ENCODE measurements around the gene PPP4R1.

The PPP4R1 gene

DNA sequence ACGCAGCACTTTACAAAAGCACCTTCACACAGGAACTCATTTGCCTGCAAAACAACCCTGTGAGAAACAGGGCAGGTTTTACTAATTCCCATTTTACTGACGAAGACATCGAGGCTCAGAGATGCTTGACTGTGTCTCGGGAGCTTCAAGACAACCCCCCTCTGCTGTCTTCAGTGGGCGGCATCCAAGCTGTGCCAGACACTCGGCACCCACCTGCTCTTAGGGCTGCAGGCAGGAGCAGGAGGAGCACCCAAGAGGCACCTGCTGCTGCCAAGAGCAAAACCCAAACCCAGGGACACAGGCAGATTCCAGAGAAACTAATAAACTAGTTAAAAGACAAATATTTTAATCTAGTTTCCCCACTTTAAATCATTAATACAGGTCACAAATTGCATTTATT lies 67.9 kb downstream of the PPP4R1 start:
- DNase-seq (ENCODE audit: low read depth in 1 of 2, low spot score in 1 of 2) = no peak
- Histone ChIP-seq H3K27me3 (ENCODE audit: insufficient read depth, poor library complexity, severe bottlenecking) (no peaks in the 10 kb centered on the region), H3K4me3 (replicated peaks; ENCODE audit: insufficient read depth, low read length) (no peak overlapping the region), H3K27ac (replicated peaks) (no peak overlapping the region)
- TF ChIP-seq, protein P1, sequence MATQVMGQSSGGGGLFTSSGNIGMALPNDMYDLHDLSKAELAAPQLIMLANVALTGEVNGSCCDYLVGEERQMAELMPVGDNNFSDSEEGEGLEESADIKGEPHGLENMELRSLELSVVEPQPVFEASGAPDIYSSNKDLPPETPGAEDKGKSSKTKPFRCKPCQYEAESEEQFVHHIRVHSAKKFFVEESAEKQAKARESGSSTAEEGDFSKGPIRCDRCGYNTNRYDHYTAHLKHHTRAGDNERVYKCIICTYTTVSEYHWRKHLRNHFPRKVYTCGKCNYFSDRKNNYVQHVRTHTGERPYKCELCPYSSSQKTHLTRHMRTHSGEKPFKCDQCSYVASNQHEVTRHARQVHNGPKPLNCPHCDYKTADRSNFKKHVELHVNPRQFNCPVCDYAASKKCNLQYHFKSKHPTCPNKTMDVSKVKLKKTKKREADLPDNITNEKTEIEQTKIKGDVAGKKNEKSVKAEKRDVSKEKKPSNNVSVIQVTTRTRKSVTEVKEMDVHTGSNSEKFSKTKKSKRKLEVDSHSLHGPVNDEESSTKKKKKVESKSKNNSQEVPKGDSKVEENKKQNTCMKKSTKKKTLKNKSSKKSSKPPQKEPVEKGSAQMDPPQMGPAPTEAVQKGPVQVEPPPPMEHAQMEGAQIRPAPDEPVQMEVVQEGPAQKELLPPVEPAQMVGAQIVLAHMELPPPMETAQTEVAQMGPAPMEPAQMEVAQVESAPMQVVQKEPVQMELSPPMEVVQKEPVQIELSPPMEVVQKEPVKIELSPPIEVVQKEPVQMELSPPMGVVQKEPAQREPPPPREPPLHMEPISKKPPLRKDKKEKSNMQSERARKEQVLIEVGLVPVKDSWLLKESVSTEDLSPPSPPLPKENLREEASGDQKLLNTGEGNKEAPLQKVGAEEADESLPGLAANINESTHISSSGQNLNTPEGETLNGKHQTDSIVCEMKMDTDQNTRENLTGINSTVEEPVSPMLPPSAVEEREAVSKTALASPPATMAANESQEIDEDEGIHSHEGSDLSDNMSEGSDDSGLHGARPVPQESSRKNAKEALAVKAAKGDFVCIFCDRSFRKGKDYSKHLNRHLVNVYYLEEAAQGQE (IDR thresholded peaks at IDR 0.05; ENCODE audit: insufficient replicate concordance, low read depth) = no peak
- no peak for TF ChIP-seq POLR2AphosphoS5 (IDR thresholded peaks at IDR 0.05; ENCODE audit: low read depth)

GRCh38 chr18:9545029-9545428 lies 69.3 kb downstream of the PPP4R1 start:
- no peak for DNase-seq (ENCODE audit: low read depth in 1 of 2, low spot score in 1 of 2)
- TF ChIP-seq GABPA (IDR thresholded peaks at IDR 0.05; ENCODE audit: low read depth) (no peak), SPI1 (IDR thresholded peaks at IDR 0.05; ENCODE audit: borderline replicate concordance, low read depth) (no peak), POLR2AphosphoS5 (IDR thresholded peaks at IDR 0.05; ENCODE audit: low read depth) (no peak), CTCF (IDR thresholded peaks at IDR 0.05; ENCODE audit: insufficient read depth, low read length) (no peak)
- TF ChIP-seq, protein P1 (IDR thresholded peaks at IDR 0.05; ENCODE audit: insufficient replicate concordance, low read depth) = no peak
- Histone ChIP-seq H3K4me3 (replicated peaks; ENCODE audit: insufficient read depth, low read length) (no peak overlapping the region), H3K27me3 (ENCODE audit: insufficient read depth, poor library complexity, severe bottlenecking) (no peaks in the 10 kb centered on the region), H3K27ac (replicated peaks) (no peak overlapping the region)

DNA sequence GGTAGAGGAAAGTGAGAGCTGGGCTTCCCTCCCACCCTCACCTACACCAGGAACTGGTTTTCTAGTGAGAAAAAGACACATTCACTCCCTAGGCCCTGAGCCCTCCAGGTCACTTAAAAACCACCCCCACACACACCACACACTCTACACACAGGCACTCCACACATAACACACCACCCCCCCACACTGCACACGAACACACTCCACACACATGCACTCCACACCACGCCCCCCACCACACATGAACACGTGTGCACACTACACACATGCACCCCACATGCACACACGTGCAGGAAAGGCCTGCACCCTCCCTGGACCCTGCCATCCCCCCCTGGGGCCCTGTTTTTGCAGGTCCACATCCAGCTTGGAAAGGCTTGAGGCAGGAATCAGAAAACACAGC lies 71.4 kb downstream of the PPP4R1 start:
- no peaks in the 10 kb centered on the region for H3K27me3 ChIP-seq (ENCODE audit: insufficient read depth, poor library complexity, severe bottlenecking)
- TF ChIP-seq, protein P1 (IDR thresholded peaks at IDR 0.05; ENCODE audit: insufficient replicate concordance, low read depth) = no peak
- TF ChIP-seq SPI1 (IDR thresholded peaks at IDR 0.05; ENCODE audit: borderline replicate concordance, low read depth) (no peak), CTCF (IDR thresholded peaks at IDR 0.05; ENCODE audit: insufficient read depth, low read length) (no peak)
- H3K4me3 ChIP-seq (replicated peaks; ENCODE audit: insufficient read depth, low read length) = no peak overlapping the region
- H3K27ac ChIP-seq (replicated peaks) = no peak overlapping the region
- no peak for DNase-seq (ENCODE audit: low read depth in 1 of 2, low spot score in 1 of 2)

DNA sequence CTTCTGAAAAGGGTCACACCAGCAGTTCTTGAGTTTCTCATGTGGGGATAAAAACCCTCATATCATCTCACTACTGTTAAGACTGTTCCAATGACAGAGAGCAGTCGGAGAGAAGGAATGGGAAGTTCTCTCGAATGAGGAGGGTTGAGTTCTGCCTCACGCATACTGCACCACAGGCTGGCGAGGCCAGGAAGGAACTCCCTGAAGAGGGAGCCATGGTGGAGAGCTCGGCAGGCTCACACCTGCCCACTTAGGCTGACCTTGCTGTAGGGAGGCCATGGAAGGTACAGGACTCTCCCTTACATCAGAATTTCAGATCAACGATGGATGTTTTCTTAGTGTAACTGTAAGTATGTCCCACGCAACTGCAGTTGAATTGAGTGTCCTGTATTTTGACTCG lies 74.4 kb downstream of the PPP4R1 start:
- Histone ChIP-seq H3K27me3 (ENCODE audit: insufficient read depth, poor library complexity, severe bottlenecking) (no peaks in the 10 kb centered on the region), H3K4me3 (replicated peaks; ENCODE audit: insufficient read depth, low read length) (no peak overlapping the region), H3K27ac (replicated peaks) (no peak overlapping the region)
- no peak for DNase-seq (ENCODE audit: low read depth in 1 of 2, low spot score in 1 of 2)
- TF ChIP-seq, protein P1 (IDR thresholded peaks at IDR 0.05; ENCODE audit: insufficient replicate concordance, low read depth) = no peak
- no peak for TF ChIP-seq POLR2AphosphoS5 (IDR thresholded peaks at IDR 0.05; ENCODE audit: low read depth)
- no peak for TF ChIP-seq SPI1 (IDR thresholded peaks at IDR 0.05; ENCODE audit: borderline replicate concordance, low read depth)
- no peak for TF ChIP-seq GABPA (IDR thresholded peaks at IDR 0.05; ENCODE audit: low read depth)
- TF ChIP-seq CTCF (IDR thresholded peaks at IDR 0.05; ENCODE audit: insufficient read depth, low read length) = no peak

Measured in HL-60 (cell line).